K562 (cell line): ENCODE results near the gene SLC44A5. TPM values are rescaled to one million over a fixed set of nuclear protein-coding genes. Genes with fewer than 3 reads are reported as not detected.

Experiments
- ATAC-seq: fragments of 200-7000 bp; cut with Tn5 transposase; 3 replicates; pipeline ENCODE4 v1.9.1; 2020; ENCODE audit warnings: moderate library complexity
- BruUV-seq: library from RNA; stranded (reverse); fragments of 400-500 nt; replicated peaks from 2 replicates; lab custom pipeline; 2021; lab: Mats Ljungman, UMichigan
- CTCF ChIA-PET: fragments of 300-600 bp; formaldehyde crosslinking; extraction: SDS; loops from one replicate; lab custom pipeline; 2021; ENCODE audit warnings: low intra/inter-chr PET ratio; lab: Yijun Ruan, JAX
- POLR2A ChIA-PET: fragments of 300-600, 350-650 bp; sonication (Branson Sonifier 250); formaldehyde crosslinking; extraction: SDS; loops from one replicate; lab custom pipeline; 2021; ENCODE audit warnings: antibody characterized with exemption, inconsistent platforms; lab: Yijun Ruan, JAX
- DNase-seq, 4 experiments: peaks; one replicate each; pipeline versions ENCODE4 v3.0.0 to v3.0.0-alpha.2; 2011 to 2018; ENCODE audit warnings: low spot score in 3 of 4, mixed read lengths in 3 of 4; ENCODE audit errors: extremely low read depth in 1 of 4
- FAIRE-seq: peaks from 2 replicates; lab custom pipeline; 2011; peaks lifted over from hg19 to GRCh38; lab: Jason Lieb, UNC
- H2AFZ ChIP-seq: 2 replicates; pipeline ENCODE4 v1.6.0; 2011; ENCODE audit warnings: low read depth, low read length, control low read depth, inconsistent platforms
- H3K27ac ChIP-seq: fragments of 200-600 bp; 3 replicates; pipeline ENCODE4 v1.8.0; 2011; ENCODE audit warnings: low read depth, mild to moderate bottlenecking, control low read depth, inconsistent platforms, low read length, moderate library complexity, mixed read lengths; ENCODE audit errors: extremely low read depth
- H3K27me3 ChIP-seq, 2 experiments: fragments of 300-600 bp in 1 of 2; 2 replicates in 1 of 2; 3 replicates in 1 of 2; pipeline versions ENCODE4 v1.6.0 to v1.8.0; 2011; ENCODE audit warnings: inconsistent platforms in 2 of 2, low read length in 2 of 2, mild to moderate bottlenecking in 1 of 2, mixed read lengths in 1 of 2, moderate library complexity in 1 of 2; ENCODE audit not compliant: control insufficient read depth in 2 of 2, insufficient read depth in 2 of 2
- H3K36me3 ChIP-seq: fragments of 300-600 bp; 3 replicates; pipeline ENCODE4 v1.8.0; 2011; ENCODE audit warnings: mild to moderate bottlenecking, low read length, inconsistent platforms; ENCODE audit not compliant: control insufficient read depth, insufficient read depth
- H3K4me1 ChIP-seq, 2 experiments: fragments of 200-600 bp in 1 of 2; replicated peaks in 1 of 2; 2 replicates in 1 of 2; 3 replicates in 1 of 2; pipeline versions ENCODE4 v1.5.1 to v1.8.0; 2011; ENCODE audit warnings: inconsistent platforms in 2 of 2, low read length in 2 of 2, mild to moderate bottlenecking in 1 of 2, mixed read lengths in 1 of 2, moderate library complexity in 1 of 2; ENCODE audit not compliant: control insufficient read depth in 2 of 2, insufficient read depth in 2 of 2
- H3K4me2 ChIP-seq: 2 replicates; pipeline ENCODE4 v1.6.1; 2011; ENCODE audit warnings: low read length, control low read depth, inconsistent platforms, mixed read lengths; ENCODE audit not compliant: insufficient read depth
- H3K4me3 ChIP-seq: fragments of 200-600 bp; sonication (generic), shearing (Covaris generic); 2 replicates; pipeline ENCODE4 v1.5.1; 2016; ENCODE audit warnings: control low read depth, inconsistent platforms
- H3K79me2 ChIP-seq: fragments of 200-600 bp; 3 replicates; pipeline ENCODE4 v1.8.0; 2011; ENCODE audit warnings: low read length, inconsistent platforms; ENCODE audit not compliant: control insufficient read depth, insufficient read depth
- H3K9ac ChIP-seq, 2 experiments: 2 replicates each; pipeline versions ENCODE4 v1.6.0 to v1.6.1; 2011; ENCODE audit warnings: low read depth in 2 of 2, low read length in 2 of 2, control low read depth in 1 of 2, inconsistent platforms in 1 of 2, mild to moderate bottlenecking in 1 of 2, mixed read lengths in 1 of 2; ENCODE audit not compliant: insufficient read depth in 1 of 2
- H3K9me1 ChIP-seq: one replicate; pipeline ENCODE4 v1.6.0; 2011; ENCODE audit warnings: inconsistent platforms, mild to moderate bottlenecking, low read length, moderate library complexity; ENCODE audit not compliant: control insufficient read depth, insufficient read depth
- H3K9me3 ChIP-seq: replicated peaks from 2 replicates; pipeline ENCODE4 v1.5.1; 2011; ENCODE audit warnings: low read depth, low read length, inconsistent platforms; ENCODE audit not compliant: control insufficient read depth, insufficient read depth
- H4K20me1 ChIP-seq: replicated peaks from 2 replicates; pipeline ENCODE4 v1.6.1; 2011; ENCODE audit warnings: low read length, inconsistent platforms, mixed read lengths; ENCODE audit not compliant: control insufficient read depth, insufficient read depth
- BRF1 ChIP-seq: IDR thresholded peaks from 3 replicates; pipeline ENCODE4 v1.6.1; 2011; ENCODE audit warnings: borderline replicate concordance, mild to moderate bottlenecking; ENCODE audit not compliant: insufficient read length; ENCODE audit errors: extremely low read depth
- ZNF318 ChIP-seq, 2 experiments: fragments of 450-650 bp; IDR thresholded peaks; 2 replicates each; pipeline ENCODE4 v1.6.1; 2016; ENCODE audit warnings: mild to moderate bottlenecking in 2 of 2, borderline replicate concordance in 1 of 2, low read depth in 1 of 2, moderate library complexity in 1 of 2
- ZNF512 ChIP-seq: IDR thresholded peaks from 2 replicates; pipeline ENCODE4 v1.6.1; 2016; ENCODE audit warnings: missing genetic modification characterization, missing compliant biosample characterization
- WGBS: fragments of 100-300 bp; shearing (Covaris generic); methylation state at CpG from one replicate; pipeline ENCODE4 v1.1.6; 2016; ENCODE audit warnings: low coverage, mixed read lengths; ENCODE audit not compliant: insufficient coverage; ENCODE audit errors: missing lambda C conversion rate; 5-methylcytosine and 5-hydroxymethylcytosine counted together
- in situ Hi-C: fragments of 300-500 bp; cut with MboI; formaldehyde crosslinking; loops from 4 replicates; pipeline ENCODE4 v1.15.0; 2018; ENCODE audit warnings: inconsistent platforms, mixed read lengths
- intact Hi-C: fragments of 100-400 bp; cut with micrococcal nuclease; formaldehyde crosslinking; loops from 2 replicates; pipeline ENCODE4 v1.14.2; 2022
- polyA plus RNA-seq, 8 experiments: library from polyadenylated mRNA; depleted of rRNA in 4 of 8; stranded (reverse) in 5 of 8; unstranded in 3 of 8; fragments of >200 nt; fragmentation: Nextera tagmentation in 2 of 8; fragmentation: Illumina TruSeq in 1 of 8; extraction: Ambion mirVana in 2 of 8; extraction: Trizol in 1 of 8; gene quantifications; 2 replicates each; pipeline versions ENCODE4 v1.2.1 to v1.2.3, GENCODE V29; 2011 to 2014; ENCODE audit warnings: inconsistent platforms in 1 of 8, missing spikeins in 1 of 8
- total RNA-seq, 7 experiments: library from RNA; depleted of rRNA in 6 of 7; stranded (reverse); fragments of >200 nt in 6 of 7; fragmentation: Illumina TruSeq in 2 of 7; extraction: Trizol in 2 of 7; gene quantifications; 2 replicates each; pipeline versions ENCODE4 v1.2.1 to v1.2.3, GENCODE V29; 2011 to 2021; ENCODE audit warnings: low replicate concordance in 1 of 7

The SLC44A5 gene
- total and polyA plus RNA-seq, 9 of the 15 experiments (the other 6 are each of a cell fraction or from before 2014, with no cell fraction given): 1.2 to 10.1 (median 3.2) TPM

DNA sequence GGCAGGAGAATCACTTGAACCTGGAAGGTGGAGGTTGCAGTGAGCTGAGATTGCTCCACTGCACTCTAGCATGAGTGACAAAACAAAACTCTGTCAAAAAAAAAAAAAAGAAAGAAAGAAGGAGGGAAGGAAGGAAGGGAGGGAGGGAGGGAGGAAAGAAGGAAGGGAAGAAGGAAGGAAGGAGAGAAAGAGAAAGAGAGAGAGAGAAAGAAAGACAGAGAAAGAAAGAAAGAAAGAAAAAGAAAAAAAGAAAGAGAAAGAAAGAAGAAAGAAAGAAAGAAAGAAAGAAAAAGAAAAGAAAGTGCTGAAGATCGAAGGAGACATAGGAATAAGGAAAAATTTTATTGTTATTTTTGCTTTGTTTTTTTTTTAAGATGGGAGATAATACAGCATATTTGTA lies 166.7 kb downstream of the SLC44A5 start:
- intact Hi-C loops: no loop called here
- FAIRE-seq (no peak), DNase-seq (no peak), ATAC-seq (no peak)
- 29% methylated on average over 1 of the region's 1 CpG for WGBS
- Histone ChIP-seq H3K36me3 (no peaks in the 10 kb centered on the region), H3K27me3 (no peaks in the 10 kb centered on the region), H3K9ac (no peak overlapping the region), H3K4me2 (no peak overlapping the region), H3K9me3 (no peaks in the 10 kb centered on the region), H3K4me1 (peaks cover 0 to 6% of the 10 kb centered on the region in 2 experiments; a peak in 2 of 5 replicates), H2AFZ (no peak overlapping the region), H3K4me3 (no peak overlapping the region), H3K9me1 (no peaks in the 10 kb centered on the region), H3K79me2 (no peaks in the 10 kb centered on the region), H3K27ac (no peak overlapping the region), H4K20me1 (no peaks in the 10 kb centered on the region)
- POLR2A ChIA-PET: no interaction called here
- TF ChIP-seq ZNF512 (peak; percentile 93), BRF1 (no peak), ZNF318 (IDR thresholded peaks at IDR 0.05; ENCODE audit: borderline replicate concordance in 1 of 2, low read depth in 1 of 2) (no peak)
- in situ Hi-C loops: no loop called here
- BruUV-seq: no TSS peak
- CTCF ChIA-PET: no interaction called here
